Cardiac fibroblast (primary cell): ENCODE measurements around the gene DPF3.

ENCODE experiments used
- DNase-seq, 2 donors: peaks; one replicate each; pipeline versions ENCODE4 v3.0.0 to v3.0.0-alpha.2; 2010; ENCODE audit warnings: low read depth in 2 of 2
- H3K4me3 ChIP-seq, 2 donors: replicated peaks in 1 of 2; 1 replicate in 1 of 2; 2 replicates in 1 of 2; pipeline ENCODE4 v1.5.1; 2011; ENCODE audit warnings: low read depth in 2 of 2, low read length in 2 of 2, mild to moderate bottlenecking in 2 of 2, moderate library complexity in 1 of 2
- TF ChIP-seq, protein P1 (sequence below): IDR thresholded peaks from one replicate; pipeline ENCODE4 v1.5.1; 2011; ENCODE audit warnings: low read depth, mild to moderate bottlenecking, low read length, inconsistent platforms

The DPF3 gene

DNA sequence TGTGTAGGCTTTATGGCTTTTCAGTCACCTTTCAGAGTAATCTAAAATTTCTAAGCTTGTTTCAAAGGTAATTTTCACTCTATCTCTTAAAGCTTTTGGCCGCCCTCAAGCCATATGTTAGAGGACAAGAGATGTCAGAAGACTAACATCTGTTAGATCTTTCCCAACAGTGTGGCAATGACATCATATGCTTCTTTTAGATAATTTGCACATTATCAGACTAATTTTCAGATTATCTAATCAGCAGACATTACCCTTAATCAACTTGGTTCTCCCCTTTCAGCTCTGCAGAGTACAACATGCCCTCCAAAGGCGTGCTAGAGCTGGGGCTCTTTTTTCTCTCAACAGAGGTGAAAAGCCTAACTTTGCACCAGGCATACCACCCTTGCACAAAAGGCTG, 207.1 kb downstream of the DPF3 start:
- no peak for DNase-seq
- H3K4me3 ChIP-seq: no peak overlapping the region

DNA sequence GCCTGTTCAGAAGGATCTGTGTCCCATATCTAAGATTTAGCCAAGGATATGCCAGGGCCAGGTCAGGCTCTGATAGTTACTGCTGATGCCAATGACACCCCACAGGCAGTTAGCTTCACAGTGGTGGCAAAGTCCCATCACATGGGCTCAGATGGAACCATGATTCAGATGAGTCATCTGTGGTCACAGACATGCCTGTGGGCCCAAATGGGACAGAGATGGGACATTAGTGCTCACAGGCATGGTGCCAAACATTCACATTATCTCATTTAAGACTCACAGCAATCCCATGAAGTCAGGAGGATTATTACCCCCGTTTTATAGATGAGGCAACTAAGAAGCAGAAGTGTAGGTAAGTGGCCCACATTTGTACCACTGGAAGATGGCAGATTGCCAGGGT, 207.8 kb downstream of the DPF3 start:
- TF ChIP-seq, protein P1, sequence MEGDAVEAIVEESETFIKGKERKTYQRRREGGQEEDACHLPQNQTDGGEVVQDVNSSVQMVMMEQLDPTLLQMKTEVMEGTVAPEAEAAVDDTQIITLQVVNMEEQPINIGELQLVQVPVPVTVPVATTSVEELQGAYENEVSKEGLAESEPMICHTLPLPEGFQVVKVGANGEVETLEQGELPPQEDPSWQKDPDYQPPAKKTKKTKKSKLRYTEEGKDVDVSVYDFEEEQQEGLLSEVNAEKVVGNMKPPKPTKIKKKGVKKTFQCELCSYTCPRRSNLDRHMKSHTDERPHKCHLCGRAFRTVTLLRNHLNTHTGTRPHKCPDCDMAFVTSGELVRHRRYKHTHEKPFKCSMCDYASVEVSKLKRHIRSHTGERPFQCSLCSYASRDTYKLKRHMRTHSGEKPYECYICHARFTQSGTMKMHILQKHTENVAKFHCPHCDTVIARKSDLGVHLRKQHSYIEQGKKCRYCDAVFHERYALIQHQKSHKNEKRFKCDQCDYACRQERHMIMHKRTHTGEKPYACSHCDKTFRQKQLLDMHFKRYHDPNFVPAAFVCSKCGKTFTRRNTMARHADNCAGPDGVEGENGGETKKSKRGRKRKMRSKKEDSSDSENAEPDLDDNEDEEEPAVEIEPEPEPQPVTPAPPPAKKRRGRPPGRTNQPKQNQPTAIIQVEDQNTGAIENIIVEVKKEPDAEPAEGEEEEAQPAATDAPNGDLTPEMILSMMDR: no peak
- no peak for DNase-seq
- H3K4me3 ChIP-seq: no peak overlapping the region

More for the DNA sequence above, 207.1 kb downstream of the DPF3 start:
- TF ChIP-seq, protein P1: no peak

DNA sequence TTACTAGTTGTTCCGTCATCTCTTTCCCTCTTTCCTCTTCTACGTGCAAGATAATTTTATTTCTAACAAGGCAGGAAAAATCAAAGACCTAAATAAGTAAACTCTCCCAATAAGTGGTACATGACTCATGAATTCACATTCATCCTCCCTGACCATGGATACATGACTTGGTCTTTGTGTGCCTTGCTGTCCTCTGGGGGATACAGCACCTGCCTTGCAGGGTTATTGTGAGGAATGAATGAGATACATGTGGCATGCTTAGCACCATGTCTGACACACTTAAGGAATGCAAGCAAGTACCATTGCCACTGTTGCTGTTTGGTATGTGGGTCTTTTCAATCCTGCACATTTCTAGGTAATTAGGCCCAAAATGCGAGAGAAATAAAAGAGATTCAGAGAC, 208.4 kb downstream of the DPF3 start:
- peak in 1 of 2 donors; percentile 18 for DNase-seq
- no peak overlapping the region for H3K4me3 ChIP-seq
- TF ChIP-seq, protein P1: no peak

DNA sequence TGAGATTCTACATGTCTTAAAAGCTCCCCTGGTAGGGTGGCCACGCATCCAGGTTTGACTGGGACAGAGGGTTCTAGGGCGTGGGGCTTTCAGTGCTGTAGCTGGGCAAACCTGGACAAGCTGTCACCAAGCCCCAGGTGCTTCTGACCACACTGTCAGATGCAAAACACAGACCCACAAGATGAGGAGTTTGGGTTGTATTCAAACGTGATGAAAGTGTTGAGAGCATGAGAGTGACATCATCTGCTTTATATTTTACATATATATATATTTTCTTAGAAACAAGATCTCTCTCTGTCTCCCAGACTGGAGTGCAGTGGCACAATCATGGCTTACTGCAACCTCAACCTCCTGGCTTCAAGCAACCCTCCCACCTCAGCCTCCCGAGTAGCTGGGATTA, 210.1 kb downstream of the DPF3 start:
- TF ChIP-seq, protein P1: no peak
- H3K4me3 ChIP-seq: no peak overlapping the region
- DNase-seq: no peak

DNA sequence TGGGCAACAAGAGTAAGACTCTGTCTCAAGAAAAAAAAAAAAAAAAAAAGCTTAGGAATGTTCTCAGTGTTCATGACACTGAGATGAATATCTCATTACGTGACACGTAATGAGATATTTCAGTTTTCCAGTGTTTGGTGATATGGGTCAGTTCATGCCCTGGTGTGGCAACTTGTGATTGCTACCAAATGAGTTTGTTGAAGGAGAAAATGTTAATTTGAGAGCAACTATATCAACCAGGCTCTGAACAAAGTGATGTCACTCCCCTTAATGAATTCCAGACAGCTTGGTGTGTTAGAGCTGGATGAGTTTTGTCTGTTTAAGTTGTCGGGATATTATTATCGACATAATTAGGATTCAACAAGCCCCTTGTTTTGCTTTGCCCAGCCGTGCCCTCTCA, 211.7 kb downstream of the DPF3 start:
- no peak overlapping the region for H3K4me3 ChIP-seq
- TF ChIP-seq, protein P1: no peak
- DNase-seq: peak; percentile 23 to 42

DNA sequence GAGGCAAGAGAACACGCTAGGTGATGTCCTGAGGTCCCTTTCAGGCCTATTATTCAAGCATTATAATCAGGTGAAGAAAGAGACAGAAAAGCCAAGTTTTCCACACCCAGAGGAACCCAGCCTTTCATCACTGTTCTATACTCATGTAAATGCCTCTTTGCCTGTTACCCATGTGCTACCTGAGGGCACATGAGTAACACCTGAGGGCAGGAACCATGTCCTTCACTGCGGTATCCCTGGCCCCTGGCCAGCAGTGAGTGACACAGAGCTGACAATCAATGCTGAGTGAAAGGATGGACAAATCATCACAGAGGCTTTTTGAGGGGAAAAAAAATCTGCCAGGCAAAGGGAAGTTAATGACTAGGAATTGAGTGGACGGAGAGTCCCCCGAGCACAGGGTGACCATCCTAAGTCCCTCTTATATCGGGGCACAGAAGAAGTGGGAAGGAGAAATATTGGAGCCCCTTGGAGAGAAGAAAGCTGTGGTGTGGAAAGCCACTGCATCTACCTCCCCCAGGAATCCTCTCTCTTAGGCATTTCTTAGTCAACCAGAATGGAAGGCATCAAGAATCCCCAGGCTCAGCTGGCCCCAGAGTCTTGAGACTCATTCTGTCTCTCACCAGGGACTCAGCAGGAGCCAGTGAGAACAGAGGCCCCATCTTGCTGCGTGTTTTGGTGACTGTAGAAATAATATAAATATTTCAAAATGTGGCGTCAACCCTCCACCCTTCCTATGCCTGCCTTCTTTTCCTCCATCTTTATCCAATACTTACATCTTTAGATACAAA, 212.9 kb downstream of the DPF3 start:
- no peak for DNase-seq
- no peak overlapping the region for H3K4me3 ChIP-seq
- TF ChIP-seq, protein P1: no peak
